Pancreas (tissue), 10 donors: ENCODE results near the gene TIMM17A. TPM values are rescaled to one million over a fixed set of nuclear protein-coding genes. Genes with fewer than 3 reads are reported as not detected.

ENCODE experiments used
- ATAC-seq, 4 donors: fragments of 200-7000 bp; cut with Tn5 transposase; one replicate each; pipeline versions ENCODE4 v1.8.0 to v1.9.1; 2020; ENCODE audit warnings: mild to moderate bottlenecking in 4 of 4, moderate library complexity in 4 of 4
- DNase-seq, 6 donors: peaks; one replicate each; pipeline ENCODE4 v3.0.0-alpha.2; 2020
- FAIRE-seq: peaks from 2 replicates; lab custom pipeline; 2012; peaks lifted over from hg19 to GRCh38; lab: Jason Lieb, UNC
- H3K27ac ChIP-seq, 4 donors: fragments of 200-600 bp; sonication (generic); 1 replicate in 3 of 4; 2 replicates in 1 of 4; pipeline versions ENCODE4 v1.5.0 to v1.8.0; 2020
- H3K27me3 ChIP-seq, 4 donors: fragments of 200-600 bp; one replicate each; pipeline ENCODE4 v1.8.0; 2021
- H3K36me3 ChIP-seq, 3 donors: fragments of 200-600 bp; sonication (generic) in 1 of 3; one replicate each; pipeline versions ENCODE4 v1.5.0 to v1.8.0; 2020 to 2021
- H3K4me1 ChIP-seq, 3 donors: fragments of 200-600 bp; one replicate each; pipeline ENCODE4 v1.8.0; 2021
- H3K4me3 ChIP-seq, 4 donors: fragments of 200-600 bp; sonication (generic) in 2 of 4; one replicate each; pipeline versions ENCODE4 v1.5.0 to v1.8.0; 2020 to 2021
- H3K9me3 ChIP-seq, 4 donors: fragments of 200-600 bp; one replicate each; pipeline ENCODE4 v1.8.0; 2021
- WGBS, 2 donors: extraction: QIAGEN DNeasy Blood & Tissue Kit; methylation state at CpG; one replicate each; pipeline ENCODE4 v1.1.7; 2013; 5-methylcytosine and 5-hydroxymethylcytosine counted together
- intact Hi-C, 3 donors: fragments of 100-400 bp; cut with DNase I; formaldehyde crosslinking; loops; one replicate each; pipeline versions ENCODE4 v1.11.1 to v1.14.2; 2022
- polyA plus RNA-seq, 2 donors: library from polyadenylated mRNA; stranded (reverse); fragments of 200-250 nt; gene quantifications; one replicate each; pipeline ENCODE4 v1.2.3, GENCODE V29; 2013
- total RNA-seq, 6 donors: library from RNA; stranded (reverse); fragmentation: NEBNext Ultra II Directional in 4 of 6; extraction: Animal tissue kit (Norgen Biotek cat#: 25700) in 4 of 6; gene quantifications; one replicate each; pipeline versions ENCODE4 v1.2.1 to v1.2.4, GENCODE V29; 2021 to 2023
- TF ChIP-seq, protein P1 (sequence below), 4 donors: fragments of 200-600 bp; sonication (generic) in 3 of 4; IDR thresholded peaks; one replicate each; pipeline versions ENCODE4 v1.5.0 to v1.8.0; 2021; ENCODE audit warnings: antibody characterized with exemption in 4 of 4
- donor health status: healthy with polysubstance abuse.
- donor health status: DM: no; HTN: no; CAD: no; lungs with moderate emphysema.
- donor health status: DM: no; HTN: no; CAD: no.
- donor health status: control.
- donor health status: control.
- donor health status: Bipolar disorder and iron deficiency.
- donor health status: DM: yes; HTN: yes; CAD: no.
- donor health status: DM: no; HTN: no; CAD: no.
- donor health status: DM: no; HTN: no; CAD: no.
- donor health status: DM: yes; HTN: yes; CAD: no.

Gene TIMM17A
- total and polyA plus RNA-seq, 8 donors = 7.9 to 28.2 (median 17.5) TPM

DNA sequence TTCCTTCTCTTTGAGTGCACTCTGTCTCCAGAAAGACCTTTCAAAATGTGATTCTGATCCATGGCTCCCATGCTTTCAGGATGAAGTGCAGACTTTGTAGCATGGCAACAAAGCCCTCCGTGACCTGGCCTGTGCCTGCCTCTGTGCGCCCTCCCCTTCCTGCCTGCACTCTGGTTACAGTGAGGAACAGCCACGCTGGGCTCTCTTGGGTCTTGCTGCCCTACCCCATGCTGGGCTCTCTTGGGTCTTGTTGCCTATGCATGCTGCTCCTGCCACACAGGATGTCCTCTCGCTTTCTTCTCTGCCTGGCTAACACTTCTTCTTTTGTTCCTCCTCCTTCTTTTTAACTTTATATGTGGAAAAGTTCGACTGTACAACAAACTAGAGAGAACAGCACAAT is 37.0 kb upstream of the TIMM17A start:
- H3K36me3 ChIP-seq = no peaks in the 10 kb centered on the region
- no peak for DNase-seq
- no peaks in the 10 kb centered on the region for H3K9me3 ChIP-seq
- 69 to 76% methylated on average over 5 of the region's 5 CpGs for WGBS, 2 donors
- intact Hi-C loops = no loop called here
- no peaks in the 10 kb centered on the region for H3K27me3 ChIP-seq
- H3K27ac ChIP-seq = no peak overlapping the region
- TF ChIP-seq, protein P1, sequence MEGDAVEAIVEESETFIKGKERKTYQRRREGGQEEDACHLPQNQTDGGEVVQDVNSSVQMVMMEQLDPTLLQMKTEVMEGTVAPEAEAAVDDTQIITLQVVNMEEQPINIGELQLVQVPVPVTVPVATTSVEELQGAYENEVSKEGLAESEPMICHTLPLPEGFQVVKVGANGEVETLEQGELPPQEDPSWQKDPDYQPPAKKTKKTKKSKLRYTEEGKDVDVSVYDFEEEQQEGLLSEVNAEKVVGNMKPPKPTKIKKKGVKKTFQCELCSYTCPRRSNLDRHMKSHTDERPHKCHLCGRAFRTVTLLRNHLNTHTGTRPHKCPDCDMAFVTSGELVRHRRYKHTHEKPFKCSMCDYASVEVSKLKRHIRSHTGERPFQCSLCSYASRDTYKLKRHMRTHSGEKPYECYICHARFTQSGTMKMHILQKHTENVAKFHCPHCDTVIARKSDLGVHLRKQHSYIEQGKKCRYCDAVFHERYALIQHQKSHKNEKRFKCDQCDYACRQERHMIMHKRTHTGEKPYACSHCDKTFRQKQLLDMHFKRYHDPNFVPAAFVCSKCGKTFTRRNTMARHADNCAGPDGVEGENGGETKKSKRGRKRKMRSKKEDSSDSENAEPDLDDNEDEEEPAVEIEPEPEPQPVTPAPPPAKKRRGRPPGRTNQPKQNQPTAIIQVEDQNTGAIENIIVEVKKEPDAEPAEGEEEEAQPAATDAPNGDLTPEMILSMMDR (IDR thresholded peaks at IDR 0.05) = no peak
- no peaks in the 10 kb centered on the region for H3K4me1 ChIP-seq
- no peak for ATAC-seq
- no peak overlapping the region for H3K4me3 ChIP-seq
- no peak for FAIRE-seq

GRCh38 chr1:201921952-201922558 is 33.2 kb upstream of the TIMM17A start:
- no peak for ATAC-seq
- no peaks in the 10 kb centered on the region for H3K27me3 ChIP-seq
- no peak for FAIRE-seq
- no peak for DNase-seq
- no peaks in the 10 kb centered on the region for H3K36me3 ChIP-seq
- WGBS, 2 donors = 82 to 85% methylated on average over 3 of the region's 3 CpGs
- no peaks in the 10 kb centered on the region for H3K4me1 ChIP-seq
- no peak overlapping the region for H3K27ac ChIP-seq
- H3K4me3 ChIP-seq = no peak overlapping the region
- no peaks in the 10 kb centered on the region for H3K9me3 ChIP-seq
- TF ChIP-seq, protein P1 (IDR thresholded peaks at IDR 0.05) = no peak
- intact Hi-C loops = no loop called here

GRCh38 chr1:201925301-201925567 is 30.1 kb upstream of the TIMM17A start:
- no peaks in the 10 kb centered on the region for H3K36me3 ChIP-seq
- no peaks in the 10 kb centered on the region for H3K27me3 ChIP-seq
- WGBS, 2 donors = 84 to 98% methylated on average over 2 of the region's 2 CpGs
- FAIRE-seq (no peak), ATAC-seq (no peak), DNase-seq (no peak)
- no peak overlapping the region for H3K27ac ChIP-seq
- H3K4me3 ChIP-seq = no peak overlapping the region
- intact Hi-C loops = no loop called here
- TF ChIP-seq, protein P1 (IDR thresholded peaks at IDR 0.05) = no peak
- no peaks in the 10 kb centered on the region for H3K4me1 ChIP-seq
- no peaks in the 10 kb centered on the region for H3K9me3 ChIP-seq

DNA sequence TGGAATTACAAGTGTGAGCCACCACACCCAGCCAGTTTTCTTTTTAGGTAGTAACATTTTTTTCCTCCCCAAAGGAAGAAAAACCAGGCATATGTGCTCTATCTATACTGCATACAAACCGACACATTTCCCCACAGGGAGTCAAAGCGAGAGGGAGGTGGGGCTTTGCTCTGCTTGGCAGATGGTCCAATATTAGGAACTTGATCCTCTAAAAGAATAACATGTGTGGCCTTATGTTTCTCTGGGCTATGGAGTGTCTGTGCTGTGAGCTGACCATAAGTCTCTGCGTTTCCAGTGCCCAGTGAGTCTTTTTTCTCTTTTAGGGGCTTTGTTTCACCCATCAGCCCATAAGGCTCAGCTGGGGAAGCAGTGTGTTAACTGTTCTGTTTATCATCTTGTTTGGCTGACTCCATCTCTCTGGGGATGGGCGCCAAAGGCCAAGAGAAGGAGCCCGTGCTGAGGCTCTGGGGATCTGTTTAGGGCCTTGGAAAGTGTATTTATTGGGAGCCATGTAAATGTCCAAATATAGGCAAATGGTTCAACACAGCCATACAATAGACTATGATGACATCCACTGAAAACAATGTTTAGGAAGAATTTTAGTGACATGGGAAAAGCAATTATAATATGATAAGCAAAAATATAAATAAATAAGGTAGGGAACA is 29.2 kb upstream of the TIMM17A start:
- Histone ChIP-seq H3K9me3 (no peaks in the 10 kb centered on the region), H3K4me1 (no peaks in the 10 kb centered on the region), H3K27ac (no peak overlapping the region), H3K4me3 (no peak overlapping the region), H3K27me3 (no peaks in the 10 kb centered on the region), H3K36me3 (no peaks in the 10 kb centered on the region)
- intact Hi-C loops = no loop called here
- TF ChIP-seq, protein P1 (IDR thresholded peaks at IDR 0.05) = no peak
- 75 to 80% methylated on average over 5 of the region's 5 CpGs for WGBS, 2 donors
- DNase-seq (no peak), FAIRE-seq (no peak), ATAC-seq (no peak)

- no peaks in the 10 kb centered on the region for H3K36me3 ChIP-seq
- H3K4me1 ChIP-seq = no peaks in the 10 kb centered on the region
- H3K4me3 ChIP-seq = no peak overlapping the region
- no peaks in the 10 kb centered on the region for H3K9me3 ChIP-seq
- DNase-seq (no peak), ATAC-seq (no peak), FAIRE-seq (no peak)
- no peak overlapping the region for H3K27ac ChIP-seq
- TF ChIP-seq, protein P1 (IDR thresholded peaks at IDR 0.05) = no peak
- WGBS, 2 donors = 82 to 90% methylated on average over 3 of the region's 3 CpGs
- no peaks in the 10 kb centered on the region for H3K27me3 ChIP-seq
- intact Hi-C loops = no loop called here
Measured at GRCh38 chr1:201928266-201928665, 27.0 kb upstream of the TIMM17A start.
